ENCODE measurements around the gene FGFR3. TPM values are rescaled to one million over a fixed set of nuclear protein-coding genes. Genes with fewer than 3 reads are reported as not detected.

FGFR3 gene
- total and polyA plus RNA-seq, 2 of the 4 experiments (the other 2 are of a cell fraction) = 0.18 to 0.67 TPM

DNA sequence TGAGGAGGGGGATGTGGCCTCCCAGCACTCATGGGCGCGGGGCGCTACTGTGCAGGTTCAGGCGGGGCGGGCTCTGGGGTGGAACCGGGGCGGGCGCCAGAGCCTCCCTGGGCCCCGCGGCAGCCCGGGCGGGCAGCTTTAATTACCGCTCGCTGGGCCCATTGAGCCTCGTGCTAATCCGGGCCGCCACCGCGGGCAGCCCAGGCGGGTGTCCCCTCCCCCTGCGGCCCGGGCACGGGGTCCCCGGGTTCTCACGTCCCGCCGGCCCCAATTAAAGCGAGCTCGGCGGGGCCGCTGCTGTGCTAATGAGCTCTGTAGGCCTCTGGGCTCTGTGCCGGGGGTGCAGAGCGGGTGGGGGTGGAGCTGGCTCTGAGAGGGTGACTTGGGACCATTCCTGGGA lies 22.8 kb upstream of the FGFR3 start:
- Histone ChIP-seq H3K56ac (ENCODE audit: extremely low read depth, insufficient read depth, low read length) (no peak overlapping the region), H3K79me1 (ENCODE audit: low read depth in 1 of 2, low read length in 2 of 2) (no peaks in the 10 kb centered on the region), H2BK120ac (ENCODE audit: low read depth, low read length) (no peak overlapping the region), H3K27ac (ENCODE audit: insufficient read depth, low read length) (no peak overlapping the region), H3K9me3 (ENCODE audit: control insufficient read depth, insufficient read depth, low read length) (no peaks in the 10 kb centered on the region), H3K4me3 (ENCODE audit: insufficient read depth, low read depth, low read length) (no peak overlapping the region), H3K9me1 (ENCODE audit: insufficient read depth, low read length) (no peaks in the 10 kb centered on the region), H4K8ac (ENCODE audit: low read depth in 2 of 2, low read length in 2 of 2) (no peak overlapping the region), H3K4me2 (ENCODE audit: low read depth, low read length) (no peak overlapping the region), H3K18ac (ENCODE audit: low read depth, low read length) (no peak overlapping the region), H2BK15ac (ENCODE audit: low read depth, low read length) (no peak overlapping the region), H2BK20ac (ENCODE audit: low read depth, low read length) (no peak overlapping the region), H3K27me3 (ENCODE audit: control insufficient read depth, insufficient read depth, low read length) (peaks cover 2% of the 10 kb centered on the region; the same call in 1 of the 2 replicates), H2AK9ac (replicated peaks; ENCODE audit: low read depth, low read length, poor library complexity) (no peak overlapping the region), H3K9ac (ENCODE audit: low read depth, low read length) (no peak overlapping the region), H3K4ac (ENCODE audit: low read depth, low read length) (no peak overlapping the region), H2AK5ac (ENCODE audit: low read depth, low read length) (no peak overlapping the region), H4K91ac (ENCODE audit: insufficient read depth, low read depth, low read length) (no peak overlapping the region), H3K23ac (ENCODE audit: low read depth, low read length) (no peak overlapping the region), H4K20me1 (ENCODE audit: insufficient read depth, low read length) (no peaks in the 10 kb centered on the region; the same call in 1 of the 2 replicates), H3K36me3 (ENCODE audit: control insufficient read depth, insufficient read depth, low read length) (no peaks in the 10 kb centered on the region), H2BK5ac (ENCODE audit: low read depth, low read length, poor library complexity, severe bottlenecking) (no peak overlapping the region), H4K5ac (ENCODE audit: low read depth, low read length) (no peak overlapping the region), H3K14ac (replicated peaks; ENCODE audit: low read depth, low read length) (no peak overlapping the region), H2AFZ (replicated peaks; ENCODE audit: low read length, poor library complexity) (no peak overlapping the region), H3K4me1 (ENCODE audit: control insufficient read depth, insufficient read depth, low read length) (no peaks in the 10 kb centered on the region; the same call in 1 of the 2 replicates)
- WGBS, 2 experiments (ENCODE audit: extremely low coverage in 2 of 2, insufficient read length in 1 of 2) = 59% methylated on average over 11 of the region's 33 CpGs; no CpG with 5 or more reads in 1 of the 2 experiments
- no TSS peak for BruUV-seq (replicated peaks)
- POLR2A ChIA-PET (ENCODE audit: unreplicated experiment) = no interaction called here
- in situ Hi-C loops (cut with MboI; ENCODE audit: low sequenced_read_pairs) = no loop called here
- no peak for TF ChIP-seq FOS (IDR thresholded peaks at IDR 0.05; ENCODE audit: low read depth, low read length)
- no peak for TF ChIP-seq NFE2L2 (IDR thresholded peaks at IDR 0.05; ENCODE audit: low read depth, low read length)
- TF ChIP-seq BHLHE40 (IDR thresholded peaks at IDR 0.05; ENCODE audit: low read depth, low read length) = no peak
- TF ChIP-seq MAFK (IDR thresholded peaks at IDR 0.05; ENCODE audit: low read depth, low read length) = no peak
- TF ChIP-seq MAZ (IDR thresholded peaks at IDR 0.05; ENCODE audit: borderline replicate concordance, low read depth, low read length) = no peak
- TF ChIP-seq RCOR1 (IDR thresholded peaks at IDR 0.05; ENCODE audit: insufficient replicate concordance, low read length) = no peak
- TF ChIP-seq, protein P1, sequence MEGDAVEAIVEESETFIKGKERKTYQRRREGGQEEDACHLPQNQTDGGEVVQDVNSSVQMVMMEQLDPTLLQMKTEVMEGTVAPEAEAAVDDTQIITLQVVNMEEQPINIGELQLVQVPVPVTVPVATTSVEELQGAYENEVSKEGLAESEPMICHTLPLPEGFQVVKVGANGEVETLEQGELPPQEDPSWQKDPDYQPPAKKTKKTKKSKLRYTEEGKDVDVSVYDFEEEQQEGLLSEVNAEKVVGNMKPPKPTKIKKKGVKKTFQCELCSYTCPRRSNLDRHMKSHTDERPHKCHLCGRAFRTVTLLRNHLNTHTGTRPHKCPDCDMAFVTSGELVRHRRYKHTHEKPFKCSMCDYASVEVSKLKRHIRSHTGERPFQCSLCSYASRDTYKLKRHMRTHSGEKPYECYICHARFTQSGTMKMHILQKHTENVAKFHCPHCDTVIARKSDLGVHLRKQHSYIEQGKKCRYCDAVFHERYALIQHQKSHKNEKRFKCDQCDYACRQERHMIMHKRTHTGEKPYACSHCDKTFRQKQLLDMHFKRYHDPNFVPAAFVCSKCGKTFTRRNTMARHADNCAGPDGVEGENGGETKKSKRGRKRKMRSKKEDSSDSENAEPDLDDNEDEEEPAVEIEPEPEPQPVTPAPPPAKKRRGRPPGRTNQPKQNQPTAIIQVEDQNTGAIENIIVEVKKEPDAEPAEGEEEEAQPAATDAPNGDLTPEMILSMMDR (conservative IDR thresholded peaks at IDR 0.05; ENCODE audit: low read depth, low read length) = no peak
- TF ChIP-seq RAD21 (IDR thresholded peaks at IDR 0.05; ENCODE audit: low read length) = no peak
- DNase-seq (no peak), ATAC-seq (ENCODE audit: low read depth) (no peak)
- CTCF ChIA-PET = no interaction called here
- dilution Hi-C loops (cut with HindIII; ENCODE audit: low sequenced_read_pairs, unreplicated experiment) = no loop called here
- intact Hi-C loops (cut with micrococcal nuclease) = no loop called here
